ENCODE measurements around the gene ANXA11. TPM values are rescaled to one million over a fixed set of nuclear protein-coding genes. Genes with fewer than 3 reads are reported as not detected.

Gene ANXA11
- total and polyA plus RNA-seq, 2 of the 8 experiments (the other 6 are each of a cell fraction or from before 2014, with no cell fraction given), result 40.5 to 84.9 TPM

DNA sequence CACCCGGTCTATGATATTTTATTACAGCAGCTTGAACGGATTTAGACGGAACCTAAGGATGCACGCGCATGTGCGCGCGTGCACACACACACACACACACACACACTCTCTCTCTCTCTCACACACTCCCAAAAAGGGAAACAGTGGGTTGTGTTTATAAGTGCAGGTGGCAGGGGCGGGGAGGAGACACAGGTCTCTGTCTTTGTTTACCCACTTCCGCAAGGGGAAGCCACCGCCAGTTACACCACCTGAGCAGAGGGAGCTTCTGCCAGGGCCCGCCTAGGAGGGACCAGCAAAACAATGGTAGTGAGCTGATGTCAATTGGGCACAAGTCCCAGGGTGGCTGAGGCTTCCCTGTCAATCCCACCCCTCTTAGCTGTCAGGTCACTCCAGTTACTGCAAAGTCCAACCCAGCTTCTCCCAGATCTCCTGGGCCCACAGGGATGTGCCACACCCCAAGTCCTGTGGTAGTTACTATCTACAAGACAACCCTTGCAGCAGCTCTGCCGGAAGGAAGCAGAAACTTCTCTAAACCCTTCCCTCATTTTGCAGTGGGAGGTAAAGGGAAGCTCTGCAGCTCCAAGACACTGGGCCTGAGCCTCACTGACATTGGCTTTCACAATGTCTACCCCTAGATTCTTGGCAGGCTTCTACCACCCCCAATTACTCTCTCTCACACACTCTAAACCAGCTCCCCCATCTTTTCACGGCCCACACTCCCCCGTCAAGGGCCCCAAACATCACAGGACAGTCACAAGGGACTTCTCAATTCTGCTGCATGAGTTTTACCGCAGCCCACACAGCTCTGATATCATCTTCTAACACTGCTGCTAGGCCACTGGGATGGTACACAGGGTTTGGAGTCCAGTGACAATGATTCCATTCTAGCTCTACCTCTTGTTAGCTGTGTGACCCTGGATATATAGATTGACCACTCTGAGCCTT lies 17.6 kb downstream of the ANXA11 start (continued):
- no peak for TF ChIP-seq SIX5 (IDR thresholded peaks at IDR 0.05; ENCODE audit: low read depth, low read length)
- no peak for TF ChIP-seq CBX8 (IDR thresholded peaks at IDR 0.05; ENCODE audit: borderline replicate concordance, low read depth, low read length)
- no peak for TF ChIP-seq JUND (IDR thresholded peaks at IDR 0.05; ENCODE audit: low read length)
